GM12874 (cell line): ENCODE data around the gene CD72.

Source experiments
- TF ChIP-seq, protein P1 (sequence below): IDR thresholded peaks from 2 replicates; pipeline ENCODE4 v1.5.1; 2011; ENCODE audit warnings: low read depth, mild to moderate bottlenecking, control low read depth, low read length, moderate library complexity; ENCODE audit not compliant: insufficient read depth

Gene CD72

DNA sequence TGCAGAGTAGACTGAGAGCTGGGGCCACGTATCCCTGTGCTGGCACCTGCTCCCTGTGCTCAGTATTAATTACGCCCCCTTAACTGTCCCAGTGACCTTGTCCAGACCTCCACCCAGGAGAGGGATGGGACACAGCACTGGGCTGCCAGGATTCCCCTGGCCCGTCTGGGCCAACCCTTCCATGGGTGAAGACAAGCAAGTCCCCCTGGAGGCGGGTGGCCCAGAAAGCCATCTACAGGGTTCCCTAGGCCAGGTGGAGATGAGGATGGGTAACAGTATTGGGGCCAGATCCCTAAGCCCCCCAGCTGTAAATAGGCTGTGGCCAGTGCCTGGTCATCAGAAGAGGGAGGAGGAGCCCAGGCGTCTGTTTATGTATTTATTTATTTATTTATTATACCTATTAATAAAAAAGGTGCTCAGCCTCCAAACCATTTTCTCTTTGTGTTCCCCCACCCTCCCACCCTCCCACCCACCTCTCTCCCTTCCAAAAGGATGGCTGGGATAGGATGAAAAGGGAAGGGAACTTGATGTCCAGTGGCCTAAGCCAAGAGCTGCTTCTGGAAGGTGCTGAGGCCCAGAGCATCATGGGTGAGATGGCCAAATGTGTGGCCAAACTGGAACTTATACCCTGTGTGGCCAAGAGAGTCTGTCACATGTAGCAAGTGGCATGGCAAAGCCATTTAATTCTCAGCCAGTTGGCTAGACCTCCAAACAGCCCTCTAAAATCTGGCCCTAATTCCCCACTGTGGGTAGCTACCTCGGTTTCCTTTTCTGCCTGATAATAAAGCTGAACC lies 56.5 kb downstream of the CD72 start:
- TF ChIP-seq, protein P1, sequence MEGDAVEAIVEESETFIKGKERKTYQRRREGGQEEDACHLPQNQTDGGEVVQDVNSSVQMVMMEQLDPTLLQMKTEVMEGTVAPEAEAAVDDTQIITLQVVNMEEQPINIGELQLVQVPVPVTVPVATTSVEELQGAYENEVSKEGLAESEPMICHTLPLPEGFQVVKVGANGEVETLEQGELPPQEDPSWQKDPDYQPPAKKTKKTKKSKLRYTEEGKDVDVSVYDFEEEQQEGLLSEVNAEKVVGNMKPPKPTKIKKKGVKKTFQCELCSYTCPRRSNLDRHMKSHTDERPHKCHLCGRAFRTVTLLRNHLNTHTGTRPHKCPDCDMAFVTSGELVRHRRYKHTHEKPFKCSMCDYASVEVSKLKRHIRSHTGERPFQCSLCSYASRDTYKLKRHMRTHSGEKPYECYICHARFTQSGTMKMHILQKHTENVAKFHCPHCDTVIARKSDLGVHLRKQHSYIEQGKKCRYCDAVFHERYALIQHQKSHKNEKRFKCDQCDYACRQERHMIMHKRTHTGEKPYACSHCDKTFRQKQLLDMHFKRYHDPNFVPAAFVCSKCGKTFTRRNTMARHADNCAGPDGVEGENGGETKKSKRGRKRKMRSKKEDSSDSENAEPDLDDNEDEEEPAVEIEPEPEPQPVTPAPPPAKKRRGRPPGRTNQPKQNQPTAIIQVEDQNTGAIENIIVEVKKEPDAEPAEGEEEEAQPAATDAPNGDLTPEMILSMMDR: no peak

DNA sequence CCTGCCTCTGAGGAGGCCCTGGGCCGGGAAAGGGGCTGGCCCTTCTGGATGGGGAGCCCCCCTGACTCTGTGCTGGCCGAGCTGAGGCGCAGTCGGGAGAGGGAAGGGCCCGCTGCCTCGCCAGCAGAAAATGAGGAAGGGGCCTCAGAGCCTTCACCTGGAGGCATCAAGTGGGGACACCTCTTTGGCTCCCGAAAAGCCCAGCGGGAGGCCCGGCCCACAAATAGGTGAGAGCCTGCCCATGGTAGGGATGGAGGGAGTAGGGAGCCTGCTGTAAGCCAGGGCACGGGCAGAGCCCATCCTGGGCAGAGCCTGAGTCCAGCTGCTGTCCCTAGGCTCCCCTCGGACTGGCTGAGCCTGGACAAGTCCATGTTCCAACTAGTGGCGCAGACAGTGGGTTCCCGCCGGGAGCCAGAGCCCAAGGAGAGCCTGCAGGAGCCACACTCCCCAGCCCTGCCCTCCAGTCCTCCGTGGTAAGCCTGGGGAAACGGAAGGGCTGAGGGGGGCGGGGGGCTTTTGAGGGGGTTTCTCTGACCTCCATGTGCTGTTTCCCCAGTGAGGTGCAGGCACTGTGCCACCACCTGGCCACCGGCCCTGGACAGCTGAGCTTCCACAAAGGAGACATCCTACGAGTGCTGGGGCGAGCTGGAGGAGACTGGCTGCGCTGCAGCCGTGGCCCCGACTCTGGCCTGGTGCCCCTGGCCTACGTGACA lies 57.4 kb downstream of the CD72 start:
- TF ChIP-seq, protein P1: no peak
